HG03175 (cell line): ENCODE measurements around the gene PLCB4.
"Not testable (repeated sequence)": the region's sequence is repeated elsewhere in the genome, so short reads cannot be mapped to it uniquely, and the experiment has no call there.

Experiments
- ATAC-seq: cut with Tn5 transposase; IDR thresholded peaks from one replicate; pipeline ENCODE4 v1.9.1; 2021; ENCODE audit warnings: mild to moderate bottlenecking, moderate library complexity; ENCODE audit not compliant: unreplicated experiment

Gene PLCB4

GRCh38 chr20:9348747-9349146, 279.9 kb downstream of the PLCB4 start:
- ATAC-seq: no peak

GRCh38 chr20:9349249-9349648, 280.4 kb downstream of the PLCB4 start:
- no peak for ATAC-seq

- no peak for ATAC-seq
Observed at GRCh38 chr20:9352739-9353138, 283.9 kb downstream of the PLCB4 start.

GRCh38 chr20:9353180-9353915, 284.5 kb downstream of the PLCB4 start:
- no peak for ATAC-seq

GRCh38 chr20:9353916-9354276, 285.0 kb downstream of the PLCB4 start:
- ATAC-seq: no peak

GRCh38 chr20:9354579-9354978, 285.7 kb downstream of the PLCB4 start:
- ATAC-seq: no peak

GRCh38 chr20:9358001-9358400, 289.1 kb downstream of the PLCB4 start:
- no peak for ATAC-seq

- no peak for ATAC-seq
Observed at GRCh38 chr20:9359561-9360308, 290.8 kb downstream of the PLCB4 start.

GRCh38 chr20:9360431-9360830, 291.5 kb downstream of the PLCB4 start:
- ATAC-seq: no peak

- no peak for ATAC-seq
Observed at GRCh38 chr20:9363673-9364072, 294.8 kb downstream of the PLCB4 start.

GRCh38 chr20:9367328-9367727, 298.4 kb downstream of the PLCB4 start:
- no peak for ATAC-seq

GRCh38 chr20:9367746-9368145, 298.9 kb downstream of the PLCB4 start:
- ATAC-seq: no peak

- no peak for ATAC-seq
Observed at GRCh38 chr20:9368893-9369292, 300.0 kb downstream of the PLCB4 start.

- no peak for ATAC-seq
Observed at GRCh38 chr20:9369557-9369956, 300.7 kb downstream of the PLCB4 start.

- ATAC-seq: no peak
Observed at GRCh38 chr20:9374072-9374471, 305.2 kb downstream of the PLCB4 start.

- no peak for ATAC-seq
Observed at GRCh38 chr20:9374480-9374879, 305.6 kb downstream of the PLCB4 start.

GRCh38 chr20:9375221-9375681, 306.4 kb downstream of the PLCB4 start:
- ATAC-seq: no peak

- ATAC-seq: no peak
Observed at GRCh38 chr20:9377007-9377406, 308.1 kb downstream of the PLCB4 start.

- ATAC-seq: not testable (repeated sequence)
Observed at GRCh38 chr20:9385345-9386310, 316.7 kb downstream of the PLCB4 start.

- ATAC-seq: no peak
Observed at GRCh38 chr20:9388160-9388812, 319.4 kb downstream of the PLCB4 start.

GRCh38 chr20:9388813-9389161, 319.9 kb downstream of the PLCB4 start:
- ATAC-seq: no peak
